Measurements from ENCODE around the gene CELA3B.
"Not testable (repeated sequence)": the region's sequence is repeated elsewhere in the genome, so short reads cannot be mapped to it uniquely, and the experiment has no call there.

The CELA3B gene

DNA sequence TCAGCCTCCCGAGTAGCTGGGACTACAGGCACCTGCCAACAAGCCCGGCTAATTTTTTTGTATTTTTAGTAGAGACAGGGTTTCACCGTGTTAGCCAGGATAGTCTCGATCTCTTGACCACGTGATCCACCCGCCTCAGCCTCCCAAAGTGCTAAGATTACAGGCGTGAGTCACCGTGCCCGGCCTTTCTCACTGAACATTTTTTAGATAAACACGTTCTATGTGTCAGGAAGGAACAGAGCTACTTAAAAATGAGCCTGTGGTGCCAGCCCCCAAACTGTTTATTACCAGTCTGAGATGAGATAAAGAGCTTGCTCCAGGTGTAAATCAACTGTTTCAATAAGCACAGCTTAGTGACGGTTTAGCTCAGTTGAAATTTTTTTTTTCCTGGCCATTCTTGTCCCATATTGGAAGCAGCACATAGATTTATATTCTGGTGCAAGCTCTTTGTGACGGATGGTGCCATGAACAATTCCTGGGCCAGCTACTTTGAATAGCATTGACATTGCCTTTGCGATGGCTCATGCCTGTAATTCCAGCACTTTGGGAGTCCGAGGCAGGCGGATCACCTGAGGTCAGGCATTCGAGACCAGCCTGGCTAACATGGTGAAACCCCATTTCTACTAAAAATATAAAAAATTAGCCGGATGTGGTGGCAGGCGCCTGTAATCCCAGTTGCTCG is 33.7 kb upstream of the CELA3B start:
- DNase-seq (ENCODE audit: extremely low read depth in 1 of 2, low read depth in 1 of 2) = not testable (repeated sequence)

DNA sequence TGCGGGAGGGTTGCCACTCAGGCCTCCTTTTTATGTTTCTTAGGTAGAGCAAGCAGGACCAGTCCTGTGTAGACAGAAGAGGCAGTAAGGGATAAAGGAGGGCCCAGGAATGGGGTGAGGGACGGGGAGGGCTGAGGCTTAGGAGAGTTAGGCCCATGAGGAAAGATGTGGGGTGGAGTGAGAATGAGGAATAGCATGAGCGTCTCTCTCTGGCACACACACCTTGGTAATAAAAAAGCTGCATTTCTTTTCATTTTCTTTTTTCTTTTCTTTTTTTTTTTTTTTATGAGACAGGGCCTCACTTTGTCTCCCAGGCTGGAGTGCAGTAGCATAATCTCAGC is 32.1 kb upstream of the CELA3B start:
- DNase-seq (ENCODE audit: extremely low read depth in 1 of 2, low read depth in 1 of 2) = no peak

- no peak for DNase-seq (ENCODE audit: extremely low read depth in 1 of 2, low read depth in 1 of 2)
Observed at GRCh38 chr1:21946836-21947587, 29.8 kb upstream of the CELA3B start.

DNA sequence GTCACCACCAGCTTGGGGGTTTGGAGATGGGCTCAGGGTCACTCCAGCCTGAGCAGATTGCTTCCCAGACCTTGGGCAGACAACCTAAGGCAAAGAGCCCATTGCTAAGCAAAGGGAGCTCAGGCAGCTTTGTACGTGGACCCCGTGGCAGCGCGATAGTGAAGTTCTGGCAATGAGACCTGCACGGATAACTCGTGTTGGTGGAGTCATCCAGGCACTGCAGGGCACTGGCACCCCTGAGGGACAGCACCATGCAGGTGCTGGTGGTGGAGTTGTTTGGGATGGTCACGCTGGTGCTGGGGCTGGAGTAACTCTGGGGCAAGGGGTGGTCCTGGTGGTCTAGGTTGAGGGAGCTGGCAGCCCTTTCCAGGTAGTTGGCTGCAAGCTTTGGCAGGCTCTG is 26.1 kb upstream of the CELA3B start:
- no peak for DNase-seq (ENCODE audit: extremely low read depth in 1 of 2, low read depth in 1 of 2)

GRCh38 chr1:21951226-21951870 is 25.5 kb upstream of the CELA3B start:
- DNase-seq (ENCODE audit: extremely low read depth in 1 of 2, low read depth in 1 of 2) = no peak

DNA sequence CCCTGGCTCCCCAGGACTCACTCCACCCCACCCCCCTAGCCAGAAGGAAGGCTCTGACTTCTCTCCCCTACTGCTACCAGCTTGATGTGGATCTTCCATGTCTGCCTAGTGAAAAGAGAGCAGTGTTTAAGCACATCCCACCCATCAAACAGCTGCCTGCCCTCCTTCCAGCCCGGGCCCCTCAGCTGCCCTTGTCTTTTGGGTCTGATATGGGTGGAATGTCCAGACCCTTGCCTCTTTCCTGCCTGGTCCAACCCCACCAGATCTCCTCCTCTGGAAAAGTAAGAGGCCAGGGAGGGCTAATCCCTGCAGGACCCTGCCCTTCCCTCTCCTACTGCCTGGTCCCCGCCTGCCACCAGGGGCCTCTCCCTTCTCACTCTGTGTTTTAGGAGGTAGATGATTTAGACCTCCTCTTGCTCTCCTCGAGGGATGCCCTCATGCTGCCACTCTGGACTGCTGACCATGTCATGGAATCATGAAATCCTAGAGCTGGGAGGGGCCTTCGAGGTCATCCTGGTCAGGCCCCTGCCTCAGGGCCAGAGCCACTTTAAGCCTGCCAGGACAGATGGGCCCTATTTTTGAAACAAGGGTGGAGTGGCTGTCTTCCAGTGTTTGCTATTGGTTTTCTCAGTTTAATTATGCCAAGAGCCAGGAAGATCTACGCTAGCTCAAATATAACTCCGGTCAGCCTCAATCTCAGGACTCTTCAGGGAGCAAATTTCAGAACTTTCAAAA is 23.9 kb upstream of the CELA3B start:
- DNase-seq (ENCODE audit: extremely low read depth in 1 of 2, low read depth in 1 of 2) = no peak

DNA sequence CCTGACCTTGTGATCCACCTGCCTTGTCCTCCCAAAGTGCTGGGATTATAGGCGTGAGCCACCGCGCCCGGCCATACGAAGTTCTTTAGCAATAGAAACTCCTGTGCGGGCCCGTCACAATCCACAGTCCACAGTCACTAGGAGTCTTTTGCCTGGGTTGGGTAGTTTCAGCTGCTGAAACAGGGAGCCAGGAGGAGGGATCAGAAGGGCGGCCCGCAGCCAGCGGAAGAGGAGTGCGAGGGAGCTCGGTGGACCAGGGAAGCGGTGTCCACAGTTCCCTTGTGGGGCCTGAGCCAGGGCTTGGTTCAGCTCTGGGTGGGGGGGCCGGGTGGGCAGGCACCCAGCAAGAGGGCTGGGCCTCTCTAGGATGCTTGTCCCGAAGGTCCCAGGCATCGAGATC is 21.8 kb upstream of the CELA3B start:
- no peak for DNase-seq (ENCODE audit: extremely low read depth in 1 of 2, low read depth in 1 of 2)

- DNase-seq (ENCODE audit: extremely low read depth in 1 of 2, low read depth in 1 of 2) = no peak
Observed at GRCh38 chr1:21955501-21956281, 21.1 kb upstream of the CELA3B start.

DNA sequence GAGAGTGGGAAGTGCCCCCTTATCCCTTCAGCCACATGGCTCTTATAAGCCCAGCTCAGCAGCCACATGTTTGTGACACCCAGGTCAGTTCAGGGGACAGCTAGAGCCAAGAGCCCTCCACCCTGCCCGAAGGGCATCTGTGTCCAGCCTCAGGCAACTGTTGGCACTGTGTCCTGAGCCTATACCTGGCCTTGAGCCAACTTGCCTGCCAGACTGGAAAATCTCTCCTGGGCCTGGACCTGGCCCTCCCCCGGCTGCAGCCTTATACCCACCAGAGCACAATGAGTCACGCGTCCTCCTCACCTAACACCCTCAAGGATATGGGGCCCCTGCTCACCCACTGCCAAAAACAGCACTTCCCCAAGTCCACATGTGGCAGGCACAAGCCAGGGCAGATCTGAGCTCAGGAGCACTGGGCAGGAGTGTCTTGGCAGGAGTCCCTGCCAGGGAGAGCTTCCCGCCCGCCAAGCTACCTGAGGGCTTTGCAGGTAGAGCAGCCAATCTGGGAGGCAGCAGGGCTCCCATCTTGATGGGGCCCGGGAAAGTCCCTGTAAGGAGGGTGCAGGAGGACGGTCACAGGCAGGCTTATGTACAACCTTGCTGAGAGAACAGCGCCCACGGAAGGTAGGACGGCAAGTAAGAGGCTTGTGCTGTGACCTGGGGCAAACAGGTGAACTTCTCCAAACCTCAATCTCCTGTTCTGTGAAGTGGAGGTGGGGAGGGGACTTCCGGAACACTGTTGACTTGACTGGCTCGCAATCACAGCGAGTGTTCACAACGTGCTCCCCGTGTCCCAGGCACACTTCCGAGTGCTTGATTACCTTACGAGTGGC is 19.9 kb upstream of the CELA3B start:
- peak; percentile 14 to 27 for DNase-seq (ENCODE audit: extremely low read depth in 1 of 2, low read depth in 1 of 2)

GRCh38 chr1:21961337-21961736 is 15.5 kb upstream of the CELA3B start:
- DNase-seq (ENCODE audit: extremely low read depth in 1 of 2, low read depth in 1 of 2) = no peak

- no peak for DNase-seq (ENCODE audit: extremely low read depth in 1 of 2, low read depth in 1 of 2)
Observed at GRCh38 chr1:21961799-21962198, 15.0 kb upstream of the CELA3B start.

DNA sequence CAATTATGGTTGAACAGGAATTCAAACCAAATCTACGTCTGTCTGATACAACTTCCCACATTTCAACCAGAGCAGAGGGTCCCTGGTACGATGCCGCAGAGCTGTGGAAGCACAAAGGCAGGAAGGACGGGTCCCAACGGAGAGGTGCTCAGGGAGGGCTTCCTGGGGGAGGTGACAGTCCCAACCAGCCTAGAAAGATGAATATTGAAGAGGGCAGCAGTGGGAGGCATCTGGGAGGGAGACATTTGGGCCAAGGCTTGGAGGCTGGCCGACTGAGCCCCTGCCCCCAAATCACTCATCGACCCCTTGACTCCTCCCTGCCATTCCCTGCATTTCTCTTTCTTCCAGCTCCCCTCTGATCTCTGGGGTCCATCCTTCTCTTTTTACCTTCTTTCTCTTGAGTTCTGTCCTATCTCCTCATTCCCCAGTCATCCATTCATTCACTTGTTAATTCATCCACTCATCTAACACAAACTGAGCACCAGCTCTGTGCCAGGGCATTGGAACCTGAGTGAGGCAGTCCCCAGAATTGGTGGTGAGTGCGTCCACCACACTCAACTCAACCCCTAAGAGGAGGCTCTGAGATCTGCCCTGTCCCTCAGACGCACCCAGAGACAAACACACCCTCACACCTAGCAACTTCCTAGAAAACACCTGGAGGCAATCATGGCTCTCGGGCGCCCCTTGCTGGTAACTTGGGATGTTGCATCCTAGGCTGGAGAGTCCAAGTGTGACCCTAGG is 13.2 kb upstream of the CELA3B start:
- peak; percentile 45 to 48 for DNase-seq (ENCODE audit: extremely low read depth in 1 of 2, low read depth in 1 of 2)

DNA sequence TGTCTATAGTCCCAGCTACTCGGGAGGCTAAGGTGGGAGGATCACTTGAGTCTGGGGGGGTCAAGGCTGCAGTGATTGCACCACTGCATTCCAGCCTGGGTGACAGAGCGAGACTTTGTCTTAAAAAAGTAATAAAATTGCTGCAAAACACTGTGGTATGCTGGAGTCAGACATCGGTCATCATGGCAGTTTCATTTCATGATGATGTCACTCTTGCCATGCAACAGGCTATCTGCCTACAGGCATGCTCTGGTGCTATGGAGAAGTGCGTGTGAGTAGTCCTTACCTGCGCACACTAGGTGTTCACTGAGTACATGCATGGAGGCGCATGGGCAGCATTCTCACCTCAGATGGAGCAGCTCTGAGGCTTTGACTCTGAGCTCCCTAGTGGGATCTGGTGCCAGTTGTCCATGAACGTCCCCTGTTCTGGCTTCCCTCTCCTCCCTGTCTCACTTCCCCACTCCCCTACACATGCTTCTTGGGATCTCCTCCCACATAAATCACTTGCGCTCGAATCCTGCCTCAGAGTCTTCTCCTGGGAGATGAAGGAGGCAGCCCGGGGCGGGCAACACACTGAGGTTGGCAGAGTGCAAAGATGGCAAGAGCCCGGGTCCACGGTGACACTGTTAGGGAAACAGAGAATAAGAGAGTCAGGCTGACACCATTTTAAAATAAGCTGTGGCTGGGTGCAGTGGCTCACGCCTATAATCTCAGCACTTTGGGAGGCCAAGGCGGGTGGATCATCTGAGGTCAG is 10.4 kb upstream of the CELA3B start:
- peak in 1 of 2 donors; percentile 2 for DNase-seq (ENCODE audit: extremely low read depth in 1 of 2, low read depth in 1 of 2)

DNA sequence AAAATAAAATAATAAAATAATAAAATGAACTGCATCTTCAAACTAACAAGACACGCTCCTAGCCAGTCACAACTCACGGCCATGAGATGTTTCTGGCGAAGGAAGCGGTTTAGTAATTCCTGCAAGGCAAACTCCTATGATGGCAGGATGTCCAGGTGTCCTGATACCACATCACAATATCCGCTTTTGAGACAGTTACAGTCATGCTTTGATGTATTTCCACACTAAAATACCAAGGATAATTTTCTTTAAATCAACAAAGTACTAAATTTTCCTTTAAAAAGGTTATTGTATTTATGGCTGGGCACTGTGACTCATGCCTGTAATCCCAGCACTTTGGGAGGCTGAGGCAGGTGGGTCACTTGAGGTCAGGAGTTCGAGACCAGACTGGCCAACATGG is 9.6 kb upstream of the CELA3B start:
- not testable (repeated sequence) for DNase-seq (ENCODE audit: extremely low read depth in 1 of 2, low read depth in 1 of 2)

- not testable (repeated sequence) for DNase-seq (ENCODE audit: extremely low read depth in 1 of 2, low read depth in 1 of 2)
Observed at GRCh38 chr1:21969066-21969465, 7.8 kb upstream of the CELA3B start.

GRCh38 chr1:21970523-21970922 is 6.3 kb upstream of the CELA3B start:
- not testable (repeated sequence) for DNase-seq (ENCODE audit: extremely low read depth in 1 of 2, low read depth in 1 of 2)

DNA sequence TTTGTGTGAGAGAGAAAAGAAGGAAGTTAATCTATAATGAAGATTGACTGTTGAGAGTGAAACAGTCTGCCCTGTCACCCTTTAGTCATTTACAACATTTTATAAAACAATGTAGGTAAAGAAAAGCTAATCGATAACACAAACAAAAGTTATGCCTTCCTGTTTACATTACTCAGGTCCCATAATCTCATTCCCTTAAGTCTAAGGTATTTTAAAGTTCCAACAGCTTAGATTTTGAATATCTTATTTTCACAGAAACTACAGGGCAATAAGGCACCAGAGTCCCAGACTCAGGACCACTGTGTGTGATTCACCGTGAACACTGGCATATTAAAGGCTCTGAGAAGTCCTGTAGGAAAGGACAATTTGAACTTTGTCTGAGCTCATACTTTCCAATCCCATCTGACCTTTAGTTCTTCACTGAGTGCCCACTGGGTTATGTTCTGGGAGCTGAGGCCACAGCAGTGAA is 3.8 kb upstream of the CELA3B start:
- DNase-seq (ENCODE audit: extremely low read depth in 1 of 2, low read depth in 1 of 2) = not testable (repeated sequence)

DNA sequence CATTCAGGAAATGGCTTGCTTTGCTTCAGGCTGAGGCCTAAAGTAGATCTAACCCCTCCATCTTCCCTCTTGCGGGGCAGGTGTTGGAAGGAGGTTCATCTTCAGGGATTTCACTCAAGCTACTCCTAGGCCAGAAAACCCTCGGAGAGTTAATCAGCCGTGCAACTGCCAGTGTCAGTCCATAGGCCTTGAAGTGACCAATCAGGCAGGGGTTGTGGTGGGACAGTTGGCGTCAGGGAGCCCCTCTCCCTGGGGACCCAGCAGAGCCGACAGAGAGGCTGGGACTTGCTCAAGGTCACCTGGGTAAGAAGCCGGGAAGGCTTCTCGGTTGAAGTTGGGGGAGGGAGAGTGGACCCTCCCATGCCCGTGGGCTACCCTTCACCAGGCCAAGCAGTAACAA is 2.9 kb upstream of the CELA3B start:
- not testable (repeated sequence) for DNase-seq (ENCODE audit: extremely low read depth in 1 of 2, low read depth in 1 of 2)
